SJSA1 (cell line): ENCODE measurements around the gene KDR. TPM values are rescaled to one million over a fixed set of nuclear protein-coding genes. Genes with fewer than 3 reads are reported as not detected.

Source experiments
- DNase-seq, 2 experiments: peaks; one replicate each; pipeline ENCODE4 v3.0.0-alpha.2; 2015 to 2020; ENCODE audit warnings: low spot score in 2 of 2, low read depth in 1 of 2
- H3K27ac ChIP-seq: fragments of 250-450 bp; sonication (Bioruptor Pico); 2 replicates; pipeline ENCODE4 v1.5.1; 2020; ENCODE audit warnings: mild to moderate bottlenecking, moderate library complexity
- H3K27me3 ChIP-seq: fragments of 250-450 bp; sonication (Bioruptor Pico); replicated peaks from 2 replicates; pipeline ENCODE4 v1.5.1; 2020; ENCODE audit warnings: mild to moderate bottlenecking, moderate library complexity
- H3K36me3 ChIP-seq: fragments of 250-450 bp; sonication (Bioruptor Pico); 2 replicates; pipeline ENCODE4 v1.5.1; 2020; ENCODE audit warnings: mild to moderate bottlenecking
- H3K4me1 ChIP-seq: fragments of 250-450 bp; sonication (Bioruptor Pico); replicated peaks from 2 replicates; pipeline ENCODE4 v1.6.1; 2021; ENCODE audit warnings: mild to moderate bottlenecking
- H3K4me3 ChIP-seq: fragments of 250-450 bp; sonication (Bioruptor Pico); 2 replicates; pipeline ENCODE4 v1.5.1; 2020; ENCODE audit warnings: mild to moderate bottlenecking
- H3K9me3 ChIP-seq: fragments of 250-450 bp; sonication (Bioruptor Pico); replicated peaks from 2 replicates; pipeline ENCODE4 v1.5.1; 2020; ENCODE audit warnings: mild to moderate bottlenecking
- total RNA-seq: library from RNA; depleted of rRNA; stranded (reverse); fragments of >200 nt; shearing (Covaris generic); gene quantifications from 2 replicates; pipeline ENCODE4 v1.2.3, GENCODE V29; 2014

KDR gene
- total RNA-seq, 1 experiment from 2014 or later = 0.16 TPM

DNA sequence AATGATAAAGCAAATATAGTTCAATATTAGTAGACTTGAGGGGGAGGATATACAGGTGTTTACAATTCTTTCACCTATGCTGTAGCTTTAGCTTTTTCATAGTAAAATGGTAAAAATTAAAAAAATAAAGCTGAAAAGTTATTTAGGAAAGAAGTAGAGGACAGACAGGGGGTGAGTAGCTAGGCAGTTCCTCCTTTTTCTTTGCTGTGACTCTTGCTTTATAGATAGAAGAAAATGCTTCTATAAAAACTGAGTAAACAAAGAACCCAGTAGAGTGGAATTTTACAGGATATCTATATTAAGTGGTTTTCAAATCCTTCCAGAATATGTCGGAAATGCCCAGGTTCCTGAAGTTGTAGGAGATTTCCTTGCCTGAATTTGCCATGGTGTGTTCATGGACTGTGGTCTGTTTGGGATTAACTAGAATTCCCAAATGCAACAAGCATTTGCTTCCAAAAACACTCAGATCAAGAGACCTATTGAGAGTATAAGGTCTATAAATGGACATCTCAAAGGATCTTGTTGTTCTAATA is 74.9 kb downstream of the KDR start:
- no peaks in the 10 kb centered on the region for H3K4me1 ChIP-seq
- DNase-seq = no peak
- no peaks in the 10 kb centered on the region for H3K36me3 ChIP-seq
- H3K9me3 ChIP-seq = no peaks in the 10 kb centered on the region
- H3K27me3 ChIP-seq = no peaks in the 10 kb centered on the region
- H3K27ac ChIP-seq = no peak overlapping the region
- H3K4me3 ChIP-seq = no peak overlapping the region

GRCh38 chr4:55038176-55038890 is 87.1 kb downstream of the KDR start:
- Histone ChIP-seq H3K27me3 (0 out of 2 replicates have a peak, but pooled peaks cover 4% of the 10 kb centered on the region), H3K9me3 (no peaks in the 10 kb centered on the region), H3K4me1 (no peaks in the 10 kb centered on the region), H3K27ac (no peak overlapping the region), H3K4me3 (no peak overlapping the region), H3K36me3 (no peaks in the 10 kb centered on the region)
- no peak for DNase-seq

GRCh38 chr4:55037728-55038127 is 87.7 kb downstream of the KDR start:
- Histone ChIP-seq H3K4me1 (no peaks in the 10 kb centered on the region), H3K27me3 (0 out of 2 replicates have a peak, but pooled peaks cover 4% of the 10 kb centered on the region), H3K36me3 (no peaks in the 10 kb centered on the region), H3K4me3 (no peak overlapping the region), H3K27ac (no peak overlapping the region), H3K9me3 (no peaks in the 10 kb centered on the region)
- DNase-seq = no peak

GRCh38 chr4:55036405-55036804 is 89.0 kb downstream of the KDR start:
- no peaks in the 10 kb centered on the region for H3K4me1 ChIP-seq
- H3K27ac ChIP-seq = no peak overlapping the region
- 0 out of 2 replicates have a peak, but pooled peaks cover 4% of the 10 kb centered on the region for H3K27me3 ChIP-seq
- H3K36me3 ChIP-seq = no peaks in the 10 kb centered on the region
- no peak overlapping the region for H3K4me3 ChIP-seq
- no peak for DNase-seq
- H3K9me3 ChIP-seq = no peaks in the 10 kb centered on the region

DNA sequence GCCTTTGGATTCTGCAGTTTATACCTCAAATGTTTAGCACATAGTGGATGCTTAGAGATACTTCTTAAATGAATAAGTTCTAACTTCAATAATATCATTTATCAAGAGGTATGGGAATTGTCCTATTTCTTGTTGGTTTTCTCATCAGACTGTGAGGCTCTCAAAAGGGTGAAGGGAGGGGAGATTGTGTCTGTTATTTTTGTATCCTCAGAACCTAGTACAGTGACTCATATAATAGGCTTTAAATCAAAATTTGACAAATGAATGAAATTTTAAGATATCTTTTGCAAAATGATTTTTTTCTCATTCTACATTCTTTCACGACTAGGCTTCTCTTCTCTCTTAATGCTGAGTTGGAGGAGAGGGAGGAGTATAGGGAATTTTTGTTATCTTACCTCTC is 89.5 kb downstream of the KDR start:
- no peak overlapping the region for H3K4me3 ChIP-seq
- no peaks in the 10 kb centered on the region for H3K36me3 ChIP-seq
- no peak overlapping the region for H3K27ac ChIP-seq
- no peak for DNase-seq
- H3K4me1 ChIP-seq = no peaks in the 10 kb centered on the region
- 0 out of 2 replicates have a peak, but pooled peaks cover 4% of the 10 kb centered on the region for H3K27me3 ChIP-seq
- no peaks in the 10 kb centered on the region for H3K9me3 ChIP-seq

GRCh38 chr4:55033296-55033695 is 92.1 kb downstream of the KDR start:
- no peak overlapping the region for H3K27ac ChIP-seq
- 0 out of 2 replicates have a peak, but pooled peaks cover 4% of the 10 kb centered on the region for H3K27me3 ChIP-seq
- no peaks in the 10 kb centered on the region for H3K9me3 ChIP-seq
- DNase-seq = no peak
- H3K4me1 ChIP-seq = no peaks in the 10 kb centered on the region
- no peaks in the 10 kb centered on the region for H3K36me3 ChIP-seq
- H3K4me3 ChIP-seq = no peak overlapping the region

- Histone ChIP-seq H3K4me1 (no peaks in the 10 kb centered on the region), H3K9me3 (no peaks in the 10 kb centered on the region), H3K27ac (no peak overlapping the region), H3K36me3 (no peaks in the 10 kb centered on the region), H3K4me3 (no peak overlapping the region), H3K27me3 (0 out of 2 replicates have a peak, but pooled peaks cover 4% of the 10 kb centered on the region)
- DNase-seq = no peak
These were observed 92.6 kb downstream of the KDR start for GRCh38 chr4:55032788-55033187.

DNA sequence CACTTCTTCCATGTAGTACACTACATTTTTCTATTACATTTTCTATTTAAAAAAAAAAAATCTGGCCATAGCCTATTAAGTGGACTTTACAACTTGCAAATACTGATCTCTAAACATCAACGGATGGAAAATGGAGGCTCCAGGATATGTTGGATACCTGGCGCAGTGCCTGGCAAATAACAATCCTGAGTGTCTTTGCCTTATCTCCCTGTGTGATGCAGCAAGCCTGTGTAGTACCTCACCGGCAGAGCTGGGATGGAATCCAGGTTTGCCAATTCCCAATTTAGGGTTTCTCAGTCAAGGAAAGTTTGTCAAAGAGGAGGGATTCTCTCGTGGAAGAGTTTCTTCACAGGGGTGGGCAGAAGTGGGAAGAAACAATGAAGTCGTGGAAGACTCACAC is 93.2 kb downstream of the KDR start:
- no peaks in the 10 kb centered on the region for H3K9me3 ChIP-seq
- DNase-seq = no peak
- no peaks in the 10 kb centered on the region for H3K4me1 ChIP-seq

GRCh38 chr4:55031158-55031557 is 94.2 kb downstream of the KDR start:
- Histone ChIP-seq H3K4me3 (no peak overlapping the region), H3K36me3 (no peaks in the 10 kb centered on the region), H3K4me1 (no peaks in the 10 kb centered on the region), H3K27me3 (0 out of 2 replicates have a peak, but pooled peaks cover 4% of the 10 kb centered on the region), H3K9me3 (no peaks in the 10 kb centered on the region), H3K27ac (no peak overlapping the region)
- no peak for DNase-seq

More for the DNA sequence above, 93.2 kb downstream of the KDR start:
- Histone ChIP-seq H3K27ac (no peak overlapping the region), H3K36me3 (no peaks in the 10 kb centered on the region), H3K27me3 (0 out of 2 replicates have a peak, but pooled peaks cover 4% of the 10 kb centered on the region), H3K4me3 (no peak overlapping the region)

DNA sequence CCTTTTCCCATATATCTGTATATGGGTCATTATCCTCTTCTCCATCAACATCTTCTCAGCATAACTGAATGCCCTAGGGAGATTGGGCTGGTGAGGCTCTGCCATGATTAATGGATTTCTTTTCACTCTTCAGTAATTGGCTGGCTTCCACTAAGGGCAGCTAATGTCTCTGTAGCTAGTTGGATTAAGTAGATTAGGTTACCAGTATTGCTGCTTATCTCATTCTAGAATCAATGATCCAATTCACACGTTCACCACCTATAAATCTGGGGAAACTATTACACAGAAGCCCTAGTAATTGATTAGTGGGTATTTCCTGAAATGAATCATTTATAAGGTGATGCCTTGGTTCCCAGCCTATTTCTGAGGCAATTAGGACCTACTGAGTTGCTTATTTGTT is 94.8 kb downstream of the KDR start:
- Histone ChIP-seq H3K27me3 (0 out of 2 replicates have a peak, but pooled peaks cover 4% of the 10 kb centered on the region), H3K36me3 (no peaks in the 10 kb centered on the region), H3K4me3 (no peak overlapping the region), H3K27ac (no peak overlapping the region), H3K4me1 (no peaks in the 10 kb centered on the region), H3K9me3 (no peaks in the 10 kb centered on the region)
- no peak for DNase-seq

GRCh38 chr4:55029821-55030503 is 95.4 kb downstream of the KDR start:
- DNase-seq = no peak
- Histone ChIP-seq H3K36me3 (no peaks in the 10 kb centered on the region), H3K27ac (no peak overlapping the region)

DNA sequence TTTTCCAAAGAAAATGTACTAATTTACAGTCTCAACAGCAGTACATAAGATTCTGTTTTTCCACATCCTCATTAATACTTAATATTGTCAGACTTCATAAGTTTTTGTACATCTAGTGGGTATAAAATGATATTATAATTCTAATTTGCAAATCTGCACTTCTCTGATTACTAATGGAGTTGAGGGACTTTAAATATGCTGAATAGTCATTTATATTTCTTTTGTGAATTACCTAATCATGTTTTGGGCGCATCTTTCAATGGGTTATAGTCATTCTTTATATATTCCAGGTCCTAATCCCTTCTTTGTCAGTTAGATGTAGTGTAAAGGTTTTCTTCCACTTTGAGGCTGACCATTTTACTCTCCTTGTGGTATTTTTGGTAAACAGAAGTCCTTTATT is 96.1 kb downstream of the KDR start:
- DNase-seq = no peak
- Histone ChIP-seq H3K9me3 (no peaks in the 10 kb centered on the region), H3K27me3 (0 out of 2 replicates have a peak, but pooled peaks cover 4% of the 10 kb centered on the region), H3K36me3 (no peaks in the 10 kb centered on the region), H3K27ac (no peak overlapping the region), H3K4me3 (no peak overlapping the region), H3K4me1 (no peaks in the 10 kb centered on the region)

More at GRCh38 chr4:55029821-55030503, 95.4 kb downstream of the KDR start:
- Histone ChIP-seq H3K4me3 (no peak overlapping the region), H3K9me3 (no peaks in the 10 kb centered on the region), H3K4me1 (no peaks in the 10 kb centered on the region), H3K27me3 (0 out of 2 replicates have a peak, but pooled peaks cover 4% of the 10 kb centered on the region)
